CD1c-positive myeloid dendritic cell (primary cell): ENCODE results near the gene VWC2.
A peak's percentile ranks its signal among the peaks of the same experiment; 100 is the strongest.

ENCODE experiments used
- DNase-seq: peaks from one replicate; pipeline ENCODE4 v3.0.0-alpha.2; 2016; ENCODE audit errors: extremely low spot score

Gene VWC2

DNA sequence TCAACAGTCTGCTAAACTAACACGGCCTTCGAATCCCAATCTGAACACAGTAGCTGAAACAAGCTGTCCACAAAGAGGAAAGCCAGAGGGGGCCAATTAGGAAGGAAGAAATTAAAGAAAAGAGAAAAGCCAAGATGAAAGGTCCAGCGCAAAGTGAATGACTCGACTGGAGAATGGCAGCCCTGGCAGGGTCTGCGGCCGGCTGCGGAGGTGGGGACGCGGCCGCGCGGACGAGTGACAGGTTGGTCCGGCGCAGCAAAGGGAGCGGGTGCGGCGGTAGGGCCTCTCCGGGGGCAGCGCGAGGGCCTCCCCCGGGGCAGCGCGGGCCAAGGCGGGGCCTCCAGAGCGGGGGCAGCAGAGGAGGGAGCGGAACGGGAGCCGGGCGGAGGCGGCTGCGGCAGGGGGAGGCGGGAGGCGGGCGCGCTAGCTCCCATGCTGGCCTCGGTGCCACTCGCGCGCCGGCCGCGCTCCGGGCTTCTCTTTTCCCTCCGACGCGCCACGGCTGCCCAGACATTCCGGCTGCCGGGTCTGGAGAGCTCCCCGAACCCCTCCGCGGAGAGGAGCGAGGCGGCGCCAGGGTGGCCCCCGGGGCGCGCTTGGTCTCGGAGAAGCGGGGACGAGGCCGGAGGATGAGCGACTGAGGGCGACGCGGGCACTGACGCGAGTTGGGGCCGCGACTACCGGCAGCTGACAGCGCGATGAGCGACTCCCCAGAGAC lies at the start of gene VWC2:
Gene VWC2 (plus strand): TSS at position 421 of the 718 bp plus-strand sequence. CDS start 1,798 bp downstream, outside the sequence.
- DNase-seq = peak; percentile 5

DNA sequence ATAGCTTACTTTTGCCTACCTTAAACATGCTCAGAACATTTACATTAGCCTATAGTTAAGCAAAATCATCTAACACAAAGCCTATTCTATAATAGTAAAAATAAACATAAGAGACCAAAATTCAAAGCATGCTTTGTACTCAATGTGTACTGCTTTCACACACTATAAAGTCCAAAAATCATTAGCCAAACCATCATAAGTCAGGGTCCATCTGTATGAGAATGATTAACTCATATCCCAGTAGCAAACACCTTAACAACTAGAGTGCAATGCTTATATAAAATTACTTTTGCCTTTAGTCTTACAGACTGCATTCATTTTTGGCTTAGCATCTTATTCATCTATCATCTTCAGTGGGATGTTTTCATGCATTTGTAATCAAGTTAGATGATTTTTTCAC lies 49.4 kb upstream of the VWC2 start:
- no peak for DNase-seq

DNA sequence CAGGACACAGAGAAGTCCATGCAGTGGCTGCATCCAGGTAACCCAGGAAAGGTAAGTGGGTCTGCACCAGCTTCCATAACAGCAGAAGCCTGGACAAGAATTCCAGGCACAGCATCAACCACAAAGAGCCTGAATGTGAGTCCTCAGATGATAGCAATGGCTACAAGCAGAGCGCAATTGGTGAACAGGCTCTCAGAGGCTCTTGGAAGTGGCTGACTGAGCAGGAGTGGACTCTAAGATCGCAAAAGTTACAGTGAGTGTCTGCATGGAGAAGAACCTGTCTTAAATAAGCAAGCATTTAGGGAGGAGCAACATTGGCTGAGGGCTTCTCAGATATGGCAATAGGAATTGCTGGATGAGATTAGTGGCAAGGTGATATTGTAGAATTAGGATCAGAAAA lies 41.6 kb upstream of the VWC2 start:
- DNase-seq = no peak

DNA sequence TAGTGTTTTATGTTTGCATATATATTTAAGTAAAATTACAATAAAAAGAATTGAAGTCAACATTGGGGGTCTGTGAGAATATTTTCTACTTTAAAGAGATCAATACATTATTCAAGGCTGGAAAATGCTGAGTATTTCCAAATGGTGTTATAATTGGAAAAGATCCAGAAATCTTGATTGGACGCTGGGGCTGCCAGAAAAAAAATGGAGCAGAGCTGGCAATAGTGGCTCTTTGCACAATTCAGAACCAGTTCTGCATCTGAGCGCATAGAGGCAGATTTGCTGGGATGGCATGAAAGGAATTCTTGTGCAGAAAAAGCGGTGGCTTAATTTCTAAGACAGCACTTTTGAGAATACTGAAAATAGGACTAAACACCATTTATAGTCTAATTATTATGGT lies 10.8 kb upstream of the VWC2 start:
- no peak for DNase-seq

DNA sequence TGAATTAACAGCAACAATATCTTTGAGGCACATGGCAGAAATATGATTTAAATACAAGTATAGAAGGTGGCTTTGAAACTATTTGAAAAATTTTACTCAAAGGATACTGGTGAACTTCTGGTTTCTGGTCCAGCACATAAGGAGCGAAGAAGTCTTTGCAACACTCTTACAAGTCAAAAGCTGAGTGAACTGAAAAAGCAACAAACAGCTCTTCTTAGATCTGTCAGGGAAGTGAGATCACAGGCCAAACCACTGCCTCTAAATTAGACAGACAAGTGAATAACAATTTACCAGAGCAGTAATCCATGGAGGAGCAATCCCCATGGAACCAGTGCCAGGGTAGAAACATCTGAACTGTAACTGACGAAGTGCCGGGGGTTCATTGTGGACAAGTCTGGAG lies 9.6 kb upstream of the VWC2 start:
- no peak for DNase-seq

DNA sequence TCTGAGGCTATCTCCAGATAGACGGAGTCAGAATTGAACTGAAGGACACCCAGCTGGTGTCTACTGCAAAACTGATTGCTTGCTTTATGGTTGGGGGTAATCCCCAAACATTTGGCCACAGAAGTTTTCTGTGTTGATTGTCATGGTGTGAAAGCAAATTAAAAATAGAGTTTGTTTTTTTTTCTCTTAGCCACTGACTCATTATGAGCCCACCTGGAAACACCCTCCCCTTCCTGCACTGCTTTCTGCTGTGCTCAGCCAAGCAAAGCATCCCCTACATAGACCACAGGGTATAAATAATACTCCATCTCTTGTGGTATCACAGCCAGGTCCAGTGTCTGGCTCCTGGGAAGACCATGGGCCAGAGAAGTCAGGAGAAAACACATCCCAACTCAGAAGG lies 6.5 kb upstream of the VWC2 start:
- DNase-seq = no peak

DNA sequence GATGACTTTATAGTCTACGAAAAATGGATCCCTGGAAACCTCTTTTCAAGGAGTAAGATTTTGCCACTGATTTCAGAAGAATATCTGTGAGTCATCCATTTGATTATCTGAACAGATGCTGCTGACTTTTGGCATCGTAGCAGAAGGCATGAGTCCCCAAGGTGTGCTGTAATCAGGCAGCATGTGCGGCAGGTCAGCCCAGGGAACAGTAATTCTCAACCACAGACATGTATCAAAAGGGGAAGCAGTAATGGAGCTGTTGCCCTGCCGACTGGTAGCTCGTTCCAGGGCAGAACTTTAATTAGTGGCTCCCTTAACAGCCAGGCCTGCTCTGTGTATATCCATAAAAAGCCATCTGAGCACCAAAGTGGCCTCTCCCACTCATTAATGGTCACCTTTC lies 5.7 kb upstream of the VWC2 start:
- DNase-seq = no peak

DNA sequence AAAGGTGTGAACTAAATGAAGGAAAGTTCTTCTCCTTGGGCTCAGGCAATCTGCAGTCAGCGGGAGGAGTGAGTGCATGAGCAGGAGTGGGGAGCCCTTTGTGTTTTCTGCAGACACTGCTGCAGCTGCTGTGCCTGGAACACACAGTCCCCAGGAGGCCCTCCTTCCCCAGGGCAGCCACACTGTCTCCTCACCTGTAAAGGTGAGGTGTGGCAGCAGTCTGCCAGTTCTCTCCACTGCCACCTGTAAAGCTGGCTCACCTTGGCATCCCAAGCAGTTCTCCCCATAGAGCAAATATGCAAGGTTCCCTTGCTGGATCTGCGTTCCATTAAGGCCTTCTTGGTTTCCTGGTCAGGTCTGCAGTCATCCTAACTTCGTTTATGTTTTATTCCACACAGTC lies 5.2 kb upstream of the VWC2 start:
- DNase-seq = no peak

DNA sequence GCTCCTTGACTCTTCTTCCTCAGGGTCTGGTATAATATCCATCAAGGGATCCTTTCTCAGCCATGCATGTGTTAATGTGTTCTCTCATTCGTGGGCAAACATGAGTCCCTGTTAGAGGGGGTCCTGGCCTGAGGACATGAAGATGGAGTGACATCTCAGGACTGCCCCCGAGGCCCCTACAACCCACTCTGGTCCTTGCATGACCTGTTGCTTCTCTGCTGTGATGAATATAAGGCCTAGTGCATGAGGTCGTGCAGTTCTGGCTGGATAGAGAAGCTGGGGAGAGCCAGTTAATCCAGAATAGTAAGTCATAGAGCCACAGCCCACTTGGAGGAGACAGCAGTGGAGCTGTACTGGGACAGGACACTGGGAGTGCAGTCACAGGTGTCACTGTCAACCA lies 4.6 kb upstream of the VWC2 start:
- DNase-seq = no peak

DNA sequence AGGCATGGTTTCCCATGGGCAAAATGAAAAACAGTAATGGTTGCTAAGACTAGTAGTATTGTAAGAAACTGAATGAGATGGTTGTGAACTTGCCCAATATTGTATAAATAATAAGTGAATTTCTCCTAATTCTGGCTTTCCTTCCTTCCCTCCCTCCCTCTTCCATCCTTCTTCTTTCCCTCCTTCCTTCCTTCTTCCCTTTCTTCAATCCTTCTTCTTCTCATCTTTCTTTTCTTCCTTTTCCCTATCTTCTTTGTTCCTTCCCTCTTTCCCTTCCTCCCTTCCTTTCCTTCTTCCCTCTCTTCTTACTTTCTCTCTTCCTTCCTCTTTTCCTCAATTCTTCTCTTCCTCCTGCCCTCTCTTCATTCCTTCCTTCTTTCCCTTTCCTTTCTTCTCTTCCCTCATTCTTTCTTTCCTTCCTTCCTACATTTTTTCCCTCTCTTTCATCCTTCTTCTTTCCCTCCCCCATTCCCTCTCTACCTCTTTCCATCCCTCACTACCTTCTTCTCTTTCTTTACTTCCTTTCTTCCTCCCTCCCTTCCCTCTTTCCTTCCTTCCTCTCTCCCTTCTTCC lies 4.1 kb upstream of the VWC2 start:
- no peak for DNase-seq

DNA sequence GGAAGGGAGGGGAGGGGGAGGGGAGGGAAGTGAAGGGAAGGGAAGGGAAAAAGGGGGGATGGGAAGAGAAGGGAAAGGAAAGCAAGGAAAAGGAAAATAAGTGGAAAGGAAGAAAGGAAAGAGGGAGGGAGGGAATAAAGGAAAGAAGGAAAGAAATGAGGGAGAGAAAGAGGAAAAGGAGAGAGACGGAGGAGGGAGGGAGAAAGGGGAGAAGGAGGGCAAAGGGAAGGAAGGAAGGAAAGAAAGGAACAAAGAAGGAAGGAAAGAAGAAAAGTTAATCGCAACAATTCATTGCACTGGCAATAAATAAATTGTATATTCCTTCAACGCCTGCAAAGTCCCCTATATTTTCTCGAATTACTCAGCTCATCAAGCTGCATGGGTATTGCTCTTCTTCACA lies 2.6 kb upstream of the VWC2 start:
- no peak for DNase-seq

DNA sequence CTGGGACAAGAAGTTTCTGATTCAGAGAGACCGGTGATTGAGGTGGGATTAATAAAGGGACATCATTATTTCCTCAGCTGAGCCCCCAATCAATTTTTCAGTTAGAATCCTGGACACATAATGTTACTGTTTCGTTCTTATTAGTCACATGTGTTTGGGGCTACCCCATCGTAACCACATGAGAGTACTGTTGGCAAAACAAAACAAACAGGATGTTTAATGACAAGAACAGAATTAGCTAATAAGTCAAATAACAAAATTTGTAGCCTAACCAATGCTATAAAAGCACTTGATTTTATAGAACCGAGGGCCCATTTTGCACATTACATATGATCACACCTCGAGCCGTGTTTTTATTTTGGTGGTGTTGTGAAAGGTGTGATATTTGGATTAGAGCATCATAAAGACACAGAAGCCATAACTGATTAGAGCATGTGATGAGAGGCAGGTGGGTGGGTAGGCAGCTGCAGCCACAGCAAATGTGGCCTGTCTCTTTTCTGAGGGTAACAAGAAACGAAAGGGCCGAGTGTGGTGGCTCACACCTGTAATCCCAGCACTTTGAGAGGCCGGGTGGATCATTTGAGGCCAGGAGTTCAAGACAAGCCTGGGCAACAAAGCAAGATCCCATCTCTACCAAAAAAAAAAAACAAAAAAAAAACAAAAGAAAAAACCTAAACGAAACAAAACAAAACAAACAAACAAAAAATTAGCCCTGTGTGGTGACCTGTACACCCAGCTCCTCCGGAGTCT lies 1.8 kb upstream of the VWC2 start:
- no peak for DNase-seq

DNA sequence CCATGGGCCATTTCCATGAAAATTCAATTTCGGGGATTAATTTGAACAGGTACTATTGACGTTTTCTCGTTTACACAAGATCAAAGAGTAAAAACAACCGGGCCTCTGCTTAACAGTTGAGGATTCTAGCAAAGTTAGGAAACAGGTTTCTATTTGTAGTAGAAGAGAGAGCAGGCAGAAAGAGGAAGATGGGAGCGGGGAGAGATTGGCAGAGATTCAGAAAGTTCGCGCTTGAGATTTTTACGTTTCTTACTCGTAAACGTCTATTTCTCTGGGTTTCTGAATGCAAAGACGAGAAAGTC lies 571 bp upstream of the VWC2 start:
- DNase-seq = peak; percentile 3

DNA sequence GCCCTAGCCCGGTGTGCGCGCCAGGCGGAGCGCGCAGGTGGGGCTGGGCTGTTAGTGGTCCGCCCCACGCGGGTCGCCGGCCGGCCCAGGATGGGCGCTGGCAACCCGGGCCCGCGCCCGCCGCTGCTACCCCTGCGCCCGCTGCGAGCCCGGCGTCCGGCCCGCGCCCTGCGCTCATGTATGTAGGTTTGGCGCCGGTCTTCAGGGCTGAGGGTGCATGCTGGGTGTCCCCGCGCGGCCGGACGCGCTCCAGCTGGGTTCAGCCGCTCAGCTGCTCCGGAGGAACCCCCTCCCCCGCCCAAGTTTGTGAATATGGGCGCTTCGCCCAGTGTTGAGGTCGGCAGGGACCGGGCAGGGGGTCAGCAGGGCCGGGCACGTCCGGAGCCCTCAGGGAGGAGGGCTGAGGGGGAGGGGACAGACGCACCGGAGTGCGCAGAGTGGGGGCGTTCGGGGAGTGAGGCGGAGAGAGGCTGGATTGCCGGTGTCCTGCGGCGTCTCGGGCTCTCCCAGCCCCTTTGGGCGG lies 559 bp downstream of the VWC2 start:
- no peak for DNase-seq

DNA sequence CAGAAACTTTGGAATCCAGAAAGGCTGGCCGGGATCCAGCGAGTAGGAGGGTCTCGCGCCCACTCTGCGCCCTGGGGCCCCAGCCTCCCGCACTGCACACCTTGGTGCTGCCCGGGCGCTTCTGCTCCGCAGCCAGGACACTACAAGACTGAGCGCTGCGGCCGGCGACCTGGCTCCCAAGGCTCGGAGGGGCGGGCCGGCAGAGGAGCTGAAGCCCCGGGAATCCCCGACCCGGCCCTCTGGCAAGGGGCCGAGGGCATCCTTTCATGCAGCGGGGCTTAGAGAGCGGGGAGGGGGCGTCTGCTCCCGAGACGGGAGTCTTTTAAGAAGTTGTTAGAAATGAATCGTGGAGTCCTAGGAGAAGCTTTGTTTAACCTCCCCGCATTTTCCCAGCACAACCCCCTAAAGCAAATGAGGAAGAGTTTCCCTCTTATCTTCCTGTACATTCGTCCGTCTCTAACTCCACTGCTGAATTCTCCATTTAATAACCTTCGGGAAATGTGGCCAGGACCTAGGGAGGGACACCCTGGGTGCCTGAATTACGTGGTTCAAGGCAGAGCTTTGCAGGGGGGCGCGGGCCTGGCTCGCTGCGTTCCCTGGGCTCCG lies 1.1 kb downstream of the VWC2 start:
- no peak for DNase-seq

DNA sequence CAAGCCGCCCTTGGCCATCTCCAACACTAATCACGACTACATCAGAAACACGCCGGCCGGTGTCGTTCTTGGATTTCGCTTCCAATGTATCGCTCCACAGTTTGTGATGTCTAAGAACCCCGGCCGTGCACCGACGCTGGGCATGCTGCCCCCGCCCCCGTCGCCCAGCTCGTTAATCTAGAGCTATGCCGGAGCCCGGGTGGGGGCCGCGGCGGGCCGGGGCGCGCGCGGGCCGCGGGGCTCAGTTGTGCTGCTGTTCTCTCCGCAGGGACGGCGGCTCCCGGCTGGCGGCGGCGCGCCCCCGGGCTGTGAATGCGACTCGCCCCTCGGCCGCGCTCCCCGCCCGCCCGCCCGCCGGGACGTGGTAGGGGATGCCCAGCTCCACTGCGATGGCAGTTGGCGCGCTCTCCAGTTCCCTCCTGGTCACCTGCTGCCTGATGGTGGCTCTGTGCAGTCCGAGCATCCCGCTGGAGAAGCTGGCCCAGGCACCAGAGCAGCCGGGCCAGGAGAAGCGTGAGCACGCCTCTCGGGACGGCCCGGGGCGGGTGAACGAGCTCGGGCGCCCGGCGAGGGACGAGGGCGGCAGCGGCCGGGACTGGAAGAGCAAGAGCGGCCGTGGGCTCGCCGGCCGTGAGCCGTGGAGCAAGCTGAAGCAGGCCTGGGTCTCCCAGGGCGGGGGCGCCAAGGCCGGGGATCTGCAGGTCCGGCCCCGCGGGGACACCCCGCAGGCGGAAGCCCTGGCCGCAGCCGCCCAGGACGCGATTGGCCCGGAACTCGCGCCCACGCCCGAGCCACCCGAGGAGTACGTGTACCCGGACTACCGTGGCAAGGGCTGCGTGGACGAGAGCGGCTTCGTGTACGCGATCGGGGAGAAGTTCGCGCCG lies 1.9 kb downstream of the VWC2 start:
- peak; percentile 3 for DNase-seq

DNA sequence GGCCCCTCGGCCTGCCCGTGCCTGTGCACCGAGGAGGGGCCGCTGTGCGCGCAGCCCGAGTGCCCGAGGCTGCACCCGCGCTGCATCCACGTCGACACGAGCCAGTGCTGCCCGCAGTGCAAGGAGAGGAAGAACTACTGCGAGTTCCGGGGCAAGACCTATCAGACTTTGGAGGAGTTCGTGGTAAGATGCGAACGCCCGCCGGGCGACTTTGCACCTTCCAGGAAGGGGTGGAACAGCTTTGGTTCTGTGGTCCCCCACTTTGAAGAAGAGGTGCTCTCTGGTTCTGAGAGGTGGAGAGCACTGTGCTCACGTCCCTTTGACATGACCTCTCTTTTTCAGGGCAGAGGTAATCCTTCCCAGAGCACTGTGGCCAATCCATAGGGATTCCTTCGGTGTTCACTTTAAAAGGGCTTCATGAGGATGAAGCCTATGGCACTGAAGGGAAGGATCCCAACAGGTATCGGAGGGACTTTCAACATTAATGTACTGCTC lies 2.6 kb downstream of the VWC2 start:
- DNase-seq = no peak

DNA sequence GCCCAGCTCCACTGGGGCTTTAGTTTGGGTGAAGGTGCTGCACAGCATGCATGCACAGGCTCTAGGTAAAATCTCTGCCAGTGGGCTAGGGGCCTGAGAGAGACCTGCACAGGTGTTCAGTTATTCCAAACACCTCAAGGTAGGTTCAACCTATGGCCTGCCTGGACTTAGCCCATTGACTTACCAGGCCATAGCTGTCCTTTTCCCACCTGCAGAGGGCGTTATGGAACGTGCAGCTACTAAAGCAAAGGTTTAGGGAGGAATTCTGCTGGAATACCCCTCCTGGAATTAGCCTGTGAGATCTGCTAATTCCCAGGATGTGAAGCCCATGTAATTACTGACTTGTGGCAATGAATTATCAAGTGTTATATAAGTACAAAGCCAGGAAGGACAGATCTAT lies 3.6 kb downstream of the VWC2 start:
- no peak for DNase-seq

DNA sequence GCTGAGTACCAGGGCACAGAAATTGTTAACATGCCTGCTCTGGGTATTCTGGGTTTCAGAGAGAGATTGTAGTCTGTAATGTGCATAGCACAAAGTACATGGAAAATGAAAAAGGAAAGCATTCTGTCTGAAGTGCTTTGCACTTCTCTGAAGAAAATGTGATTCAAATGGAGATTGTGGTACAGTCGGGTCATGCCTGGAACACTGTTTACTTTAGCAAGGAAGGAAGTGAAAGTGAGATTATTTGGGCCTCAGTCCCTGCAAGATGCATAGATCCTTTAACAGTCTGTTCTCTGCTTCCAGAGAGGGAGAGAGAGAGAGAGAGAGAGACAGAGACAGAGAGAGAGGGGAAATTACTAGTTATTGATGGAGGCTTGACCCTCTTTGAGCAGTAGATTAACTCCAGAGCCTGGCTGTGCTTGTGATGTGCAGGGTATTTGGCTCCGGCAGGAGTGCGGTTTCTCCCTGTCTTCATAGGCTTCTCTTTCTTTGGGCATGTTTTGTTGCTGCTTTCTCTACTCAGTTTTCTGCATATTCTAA lies 5.4 kb downstream of the VWC2 start:
- DNase-seq = no peak

DNA sequence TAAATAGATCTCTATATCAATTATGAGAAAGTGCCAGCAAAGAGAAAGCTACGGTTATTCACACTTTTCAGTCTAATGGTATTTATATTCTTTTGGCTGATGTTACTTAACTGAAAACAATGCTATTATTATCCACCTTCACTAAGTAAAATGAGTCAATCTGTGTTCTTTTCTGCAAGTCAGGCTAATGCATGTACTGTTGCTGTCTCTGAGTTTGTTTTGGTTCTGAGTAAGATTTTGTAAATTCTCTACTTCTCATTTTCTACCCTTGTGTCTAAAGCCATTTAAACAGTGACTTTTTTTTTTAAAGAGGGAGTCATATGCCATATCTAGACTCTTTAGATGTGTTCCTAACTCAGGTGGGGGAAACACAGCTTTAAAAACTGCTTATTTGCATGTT lies 7.5 kb downstream of the VWC2 start:
- DNase-seq = no peak

DNA sequence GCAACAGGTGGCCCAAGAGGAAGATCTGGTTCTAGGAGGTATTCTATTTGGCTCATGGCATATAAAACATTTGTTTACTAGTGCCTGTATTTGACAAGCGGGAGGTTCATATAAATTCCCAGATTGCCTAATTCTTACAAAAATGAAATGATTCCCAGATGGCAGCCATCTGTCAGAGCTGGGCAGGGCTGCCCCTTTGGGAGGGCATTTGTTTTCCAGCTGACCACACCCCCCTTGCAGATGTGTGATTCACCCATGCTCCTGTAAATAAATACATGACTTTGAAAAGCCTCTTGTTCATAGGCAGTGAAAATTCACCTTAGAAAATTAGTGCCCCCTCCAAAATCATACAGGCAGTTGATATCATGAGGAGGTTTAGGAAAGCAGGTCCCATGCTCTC lies 8.6 kb downstream of the VWC2 start:
- DNase-seq = no peak
